Neural cell (in vitro differentiated cells): Measurements from ENCODE around the gene ZNF276. TPM values are rescaled to one million over a fixed set of nuclear protein-coding genes. Genes with fewer than 3 reads are reported as not detected.

Experiments used
- H2AFZ ChIP-seq: fragments of 200-600, 300-800 bp; sonication (generic), shearing (Covaris generic); 2 replicates; pipeline ENCODE4 v1.6.0; 2014; ENCODE audit warnings: low read depth, mild to moderate bottlenecking, antibody characterized with exemption, low read length, moderate library complexity
- H3F3A ChIP-seq: fragments of 200-600 bp; shearing (Covaris generic); 2 replicates; pipeline ENCODE4 v1.6.1; 2016; ENCODE audit warnings: mild to moderate bottlenecking, moderate library complexity, mixed read lengths, antibody characterized with exemption, low read length; ENCODE audit not compliant: insufficient read depth, poor library complexity, severe bottlenecking
- H3K27ac ChIP-seq: fragments of 200-600, 300-800 bp; sonication (generic), shearing (Covaris generic); 2 replicates; pipeline ENCODE4 v1.5.1; 2014; ENCODE audit warnings: mild to moderate bottlenecking, low read length, moderate library complexity
- H3K27me3 ChIP-seq: fragments of 300-800, 200-600 bp; sonication (generic), shearing (Covaris generic); 2 replicates; pipeline ENCODE4 v1.6.0; 2014; ENCODE audit warnings: mild to moderate bottlenecking, low read depth, low read length, moderate library complexity; ENCODE audit not compliant: insufficient read depth
- H3K36me3 ChIP-seq: fragments of 300-800, 200-600 bp; sonication (generic), shearing (Covaris generic); 2 replicates; pipeline ENCODE4 v1.5.1; 2014; ENCODE audit warnings: mild to moderate bottlenecking, antibody characterized with exemption, low read length, moderate library complexity; ENCODE audit not compliant: insufficient read depth
- H3K4me2 ChIP-seq: fragments of 300-800, 200-600 bp; sonication (generic), shearing (Covaris generic); 2 replicates; pipeline ENCODE4 v1.6.0; 2014; ENCODE audit warnings: mild to moderate bottlenecking, low read length
- H3K4me3 ChIP-seq: fragments of 300-800, 200-600 bp; sonication (generic), shearing (Covaris generic); 2 replicates; pipeline ENCODE4 v1.5.1; 2014; ENCODE audit warnings: mild to moderate bottlenecking, low read length, moderate library complexity
- H3K79me2 ChIP-seq: fragments of 200-600 bp; shearing (Covaris generic); replicated peaks from 2 replicates; pipeline ENCODE4 v1.6.0; 2014; ENCODE audit warnings: mild to moderate bottlenecking, low read length, moderate library complexity; ENCODE audit not compliant: insufficient read depth
- H3K9ac ChIP-seq: fragments of 300-800, 200-600 bp; sonication (generic), shearing (Covaris generic); 2 replicates; pipeline ENCODE4 v1.6.1; 2016; ENCODE audit warnings: mild to moderate bottlenecking, low read length, mixed read lengths
- H3K9me2 ChIP-seq: fragments of 200-600 bp; shearing (Covaris generic); 2 replicates; pipeline ENCODE4 v1.6.1; 2016; ENCODE audit warnings: mild to moderate bottlenecking, low read length, mixed read lengths; ENCODE audit not compliant: insufficient read depth
- H3K9me3 ChIP-seq: fragments of 200-600, 300-800 bp; sonication (generic), shearing (Covaris generic); 2 replicates; pipeline ENCODE4 v1.6.1; 2016; ENCODE audit warnings: mild to moderate bottlenecking, mixed run types, low read length, moderate library complexity, mixed read lengths
- H4K20me1 ChIP-seq: fragments of 200-600 bp; shearing (Covaris generic); 2 replicates; pipeline ENCODE4 v1.6.1; 2016; ENCODE audit warnings: mild to moderate bottlenecking, mixed run types; ENCODE audit not compliant: insufficient read depth
- EP300 ChIP-seq: fragments of 450-650 bp; conservative IDR thresholded peaks from 2 replicates; pipeline ENCODE4 v1.6.1; 2014; ENCODE audit warnings: antibody characterized with exemption, mild to moderate bottlenecking, moderate library complexity; ENCODE audit not compliant: poor library complexity, severe bottlenecking
- EZH2 ChIP-seq: fragments of 200-600, 300-800 bp; shearing (Covaris generic), sonication (generic); IDR thresholded peaks from 2 replicates; pipeline ENCODE4 v1.6.1; 2014; ENCODE audit warnings: antibody characterized with exemption, low read length, borderline replicate concordance, mild to moderate bottlenecking; ENCODE audit not compliant: insufficient read depth, poor library complexity, severe bottlenecking
- MXI1 ChIP-seq: fragments of 450-650 bp; conservative IDR thresholded peaks from 2 replicates; pipeline ENCODE4 v1.6.1; 2014; ENCODE audit warnings: antibody characterized with exemption, mild to moderate bottlenecking; ENCODE audit not compliant: poor library complexity, severe bottlenecking
- POLR2AphosphoS5 ChIP-seq: IDR thresholded peaks from 2 replicates; pipeline ENCODE4 v1.6.1; 2012
- RAD21 ChIP-seq: fragments of 450-650 bp; conservative IDR thresholded peaks from 2 replicates; pipeline ENCODE4 v1.6.1; 2014; ENCODE audit warnings: antibody characterized with exemption, mild to moderate bottlenecking, moderate library complexity
- SMC3 ChIP-seq: fragments of 450-650 bp; conservative IDR thresholded peaks from 2 replicates; pipeline ENCODE4 v1.6.1; 2014; ENCODE audit warnings: antibody characterized with exemption, mild to moderate bottlenecking, moderate library complexity; ENCODE audit not compliant: poor library complexity
- TAF1 ChIP-seq: IDR thresholded peaks from 2 replicates; pipeline ENCODE4 v1.6.1; 2012; ENCODE audit warnings: low read depth
- polyA plus RNA-seq: library from polyadenylated mRNA; depleted of rRNA; stranded (reverse); fragments of >200 nt; gene quantifications from 2 replicates; pipeline ENCODE4 v1.2.3, GENCODE V29; 2014
- TF ChIP-seq, protein P1 (sequence below): fragments of 450-650 bp; IDR thresholded peaks from 2 replicates; pipeline ENCODE4 v1.5.1; 2014; ENCODE audit warnings: antibody characterized with exemption, mild to moderate bottlenecking, moderate library complexity; ENCODE audit not compliant: poor library complexity, severe bottlenecking
- TF ChIP-seq, protein P2 (sequence below): IDR thresholded peaks from 2 replicates; pipeline ENCODE4 v1.6.1; 2012; ENCODE audit warnings: borderline replicate concordance

The ZNF276 gene
- polyA plus RNA-seq, 1 donor from 2014 or later = 35.4 TPM

DNA sequence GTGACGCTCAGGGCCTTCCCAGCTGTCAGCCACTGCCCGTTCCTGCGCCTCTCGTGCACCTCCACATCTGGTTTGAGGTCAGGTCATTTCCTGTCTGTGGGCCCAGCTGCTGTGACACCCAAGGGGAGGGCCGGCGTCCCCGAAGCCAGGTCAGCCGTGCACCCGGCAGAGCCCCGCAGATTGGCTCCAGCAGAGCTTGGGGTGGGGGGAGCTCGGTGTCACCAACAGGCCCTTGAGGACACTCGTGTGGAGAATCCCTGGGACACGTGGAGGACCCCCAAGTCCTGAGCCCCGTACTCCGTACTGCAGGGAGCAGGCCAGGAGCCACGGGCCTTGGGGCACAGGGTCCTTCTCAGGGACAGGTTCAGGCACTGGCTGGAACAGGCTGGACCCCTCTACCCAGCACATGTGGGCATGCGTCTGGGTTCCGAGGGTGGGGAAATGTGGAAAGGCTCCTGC lies 24.6 kb upstream of the ZNF276 start:
- Histone ChIP-seq H3K4me2 (no peak overlapping the region), H3K9ac (no peak overlapping the region), H3F3A (no peaks in the 10 kb centered on the region), H3K79me2 (no peaks in the 10 kb centered on the region), H2AFZ (no peak overlapping the region), H3K9me2 (no peaks in the 10 kb centered on the region), H3K27me3 (no peaks in the 10 kb centered on the region), H3K36me3 (no peaks in the 10 kb centered on the region), H3K9me3 (no peaks in the 10 kb centered on the region), H4K20me1 (no peaks in the 10 kb centered on the region), H3K4me3 (no peak overlapping the region), H3K27ac (no peak overlapping the region)
- TF ChIP-seq TAF1 (no peak), POLR2AphosphoS5 (peak; percentile 4)

DNA sequence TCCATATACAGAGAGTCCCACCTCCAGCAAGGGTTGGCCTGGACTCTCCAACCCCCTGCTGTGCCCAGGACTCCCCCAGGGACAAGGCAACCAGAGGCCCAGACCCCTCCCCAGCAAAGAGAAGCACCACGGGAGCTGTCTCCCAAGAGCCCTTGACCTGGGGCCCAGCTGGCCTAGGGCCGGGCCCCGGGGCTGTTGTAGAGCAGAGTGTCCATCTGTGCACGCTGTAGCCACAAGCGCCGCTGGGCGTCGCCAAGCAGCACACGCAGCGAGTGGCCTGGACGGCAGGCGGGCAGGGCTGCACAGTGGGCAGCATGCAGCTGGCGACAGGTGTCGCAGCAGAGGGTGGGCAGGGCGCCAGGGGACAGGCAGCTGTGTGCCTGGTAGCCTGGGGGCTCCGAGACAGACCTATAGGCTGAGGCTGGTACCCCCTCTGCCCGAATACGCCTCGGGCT lies 24.1 kb upstream of the ZNF276 start:
- Histone ChIP-seq H3K9me3 (no peaks in the 10 kb centered on the region), H3F3A (no peaks in the 10 kb centered on the region), H3K4me3 (no peak overlapping the region), H4K20me1 (no peaks in the 10 kb centered on the region), H3K4me2 (no peak overlapping the region), H2AFZ (no peak overlapping the region), H3K79me2 (no peaks in the 10 kb centered on the region), H3K27me3 (no peaks in the 10 kb centered on the region), H3K9ac (no peak overlapping the region), H3K9me2 (no peaks in the 10 kb centered on the region), H3K36me3 (no peaks in the 10 kb centered on the region), H3K27ac (no peak overlapping the region)
- TF ChIP-seq MXI1 (no peak), RAD21 (no peak), EZH2 (no peak), POLR2AphosphoS5 (no peak), TAF1 (no peak), SMC3 (no peak), EP300 (no peak)
- TF ChIP-seq, protein P1, sequence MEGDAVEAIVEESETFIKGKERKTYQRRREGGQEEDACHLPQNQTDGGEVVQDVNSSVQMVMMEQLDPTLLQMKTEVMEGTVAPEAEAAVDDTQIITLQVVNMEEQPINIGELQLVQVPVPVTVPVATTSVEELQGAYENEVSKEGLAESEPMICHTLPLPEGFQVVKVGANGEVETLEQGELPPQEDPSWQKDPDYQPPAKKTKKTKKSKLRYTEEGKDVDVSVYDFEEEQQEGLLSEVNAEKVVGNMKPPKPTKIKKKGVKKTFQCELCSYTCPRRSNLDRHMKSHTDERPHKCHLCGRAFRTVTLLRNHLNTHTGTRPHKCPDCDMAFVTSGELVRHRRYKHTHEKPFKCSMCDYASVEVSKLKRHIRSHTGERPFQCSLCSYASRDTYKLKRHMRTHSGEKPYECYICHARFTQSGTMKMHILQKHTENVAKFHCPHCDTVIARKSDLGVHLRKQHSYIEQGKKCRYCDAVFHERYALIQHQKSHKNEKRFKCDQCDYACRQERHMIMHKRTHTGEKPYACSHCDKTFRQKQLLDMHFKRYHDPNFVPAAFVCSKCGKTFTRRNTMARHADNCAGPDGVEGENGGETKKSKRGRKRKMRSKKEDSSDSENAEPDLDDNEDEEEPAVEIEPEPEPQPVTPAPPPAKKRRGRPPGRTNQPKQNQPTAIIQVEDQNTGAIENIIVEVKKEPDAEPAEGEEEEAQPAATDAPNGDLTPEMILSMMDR = no peak
- TF ChIP-seq, protein P2, sequence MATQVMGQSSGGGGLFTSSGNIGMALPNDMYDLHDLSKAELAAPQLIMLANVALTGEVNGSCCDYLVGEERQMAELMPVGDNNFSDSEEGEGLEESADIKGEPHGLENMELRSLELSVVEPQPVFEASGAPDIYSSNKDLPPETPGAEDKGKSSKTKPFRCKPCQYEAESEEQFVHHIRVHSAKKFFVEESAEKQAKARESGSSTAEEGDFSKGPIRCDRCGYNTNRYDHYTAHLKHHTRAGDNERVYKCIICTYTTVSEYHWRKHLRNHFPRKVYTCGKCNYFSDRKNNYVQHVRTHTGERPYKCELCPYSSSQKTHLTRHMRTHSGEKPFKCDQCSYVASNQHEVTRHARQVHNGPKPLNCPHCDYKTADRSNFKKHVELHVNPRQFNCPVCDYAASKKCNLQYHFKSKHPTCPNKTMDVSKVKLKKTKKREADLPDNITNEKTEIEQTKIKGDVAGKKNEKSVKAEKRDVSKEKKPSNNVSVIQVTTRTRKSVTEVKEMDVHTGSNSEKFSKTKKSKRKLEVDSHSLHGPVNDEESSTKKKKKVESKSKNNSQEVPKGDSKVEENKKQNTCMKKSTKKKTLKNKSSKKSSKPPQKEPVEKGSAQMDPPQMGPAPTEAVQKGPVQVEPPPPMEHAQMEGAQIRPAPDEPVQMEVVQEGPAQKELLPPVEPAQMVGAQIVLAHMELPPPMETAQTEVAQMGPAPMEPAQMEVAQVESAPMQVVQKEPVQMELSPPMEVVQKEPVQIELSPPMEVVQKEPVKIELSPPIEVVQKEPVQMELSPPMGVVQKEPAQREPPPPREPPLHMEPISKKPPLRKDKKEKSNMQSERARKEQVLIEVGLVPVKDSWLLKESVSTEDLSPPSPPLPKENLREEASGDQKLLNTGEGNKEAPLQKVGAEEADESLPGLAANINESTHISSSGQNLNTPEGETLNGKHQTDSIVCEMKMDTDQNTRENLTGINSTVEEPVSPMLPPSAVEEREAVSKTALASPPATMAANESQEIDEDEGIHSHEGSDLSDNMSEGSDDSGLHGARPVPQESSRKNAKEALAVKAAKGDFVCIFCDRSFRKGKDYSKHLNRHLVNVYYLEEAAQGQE = no peak
